Measurements from ENCODE around the gene IGF2BP3.

IGF2BP3 gene

GRCh38 chr7:23294549-23295400 lies 175.5 kb downstream of the IGF2BP3 start:
- no peak for DNase-seq (ENCODE audit: low spot score)

GRCh38 chr7:23293500-23294073 lies 176.7 kb downstream of the IGF2BP3 start:
- DNase-seq (ENCODE audit: low spot score): no peak

DNA sequence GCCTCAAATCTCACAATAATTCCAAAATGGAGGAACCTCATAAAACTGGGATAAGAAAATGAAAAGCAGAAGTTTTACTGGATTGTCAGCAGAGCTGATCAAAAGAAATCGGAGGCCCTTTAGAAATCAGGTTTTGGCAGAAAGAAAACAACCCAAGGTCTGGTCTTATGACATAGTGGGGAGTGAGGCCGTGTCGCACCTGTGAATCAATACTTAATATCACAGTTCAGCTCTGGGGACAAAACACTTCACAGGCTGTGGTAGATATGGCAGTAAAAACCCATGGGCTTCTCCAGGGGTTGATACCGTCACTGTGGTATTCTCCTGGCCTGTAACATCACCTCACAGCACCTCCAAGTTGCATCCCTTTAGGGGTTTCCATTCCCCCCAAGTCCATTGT lies 177.7 kb downstream of the IGF2BP3 start:
- DNase-seq (ENCODE audit: low spot score): no peak

- DNase-seq (ENCODE audit: low spot score): no peak
Observed at GRCh38 chr7:23291957-23292560, 178.2 kb downstream of the IGF2BP3 start.

GRCh38 chr7:23290993-23291392 lies 179.3 kb downstream of the IGF2BP3 start:
- DNase-seq (ENCODE audit: low spot score): no peak

GRCh38 chr7:23287612-23288011 lies 182.7 kb downstream of the IGF2BP3 start:
- DNase-seq (ENCODE audit: low spot score): no peak

DNA sequence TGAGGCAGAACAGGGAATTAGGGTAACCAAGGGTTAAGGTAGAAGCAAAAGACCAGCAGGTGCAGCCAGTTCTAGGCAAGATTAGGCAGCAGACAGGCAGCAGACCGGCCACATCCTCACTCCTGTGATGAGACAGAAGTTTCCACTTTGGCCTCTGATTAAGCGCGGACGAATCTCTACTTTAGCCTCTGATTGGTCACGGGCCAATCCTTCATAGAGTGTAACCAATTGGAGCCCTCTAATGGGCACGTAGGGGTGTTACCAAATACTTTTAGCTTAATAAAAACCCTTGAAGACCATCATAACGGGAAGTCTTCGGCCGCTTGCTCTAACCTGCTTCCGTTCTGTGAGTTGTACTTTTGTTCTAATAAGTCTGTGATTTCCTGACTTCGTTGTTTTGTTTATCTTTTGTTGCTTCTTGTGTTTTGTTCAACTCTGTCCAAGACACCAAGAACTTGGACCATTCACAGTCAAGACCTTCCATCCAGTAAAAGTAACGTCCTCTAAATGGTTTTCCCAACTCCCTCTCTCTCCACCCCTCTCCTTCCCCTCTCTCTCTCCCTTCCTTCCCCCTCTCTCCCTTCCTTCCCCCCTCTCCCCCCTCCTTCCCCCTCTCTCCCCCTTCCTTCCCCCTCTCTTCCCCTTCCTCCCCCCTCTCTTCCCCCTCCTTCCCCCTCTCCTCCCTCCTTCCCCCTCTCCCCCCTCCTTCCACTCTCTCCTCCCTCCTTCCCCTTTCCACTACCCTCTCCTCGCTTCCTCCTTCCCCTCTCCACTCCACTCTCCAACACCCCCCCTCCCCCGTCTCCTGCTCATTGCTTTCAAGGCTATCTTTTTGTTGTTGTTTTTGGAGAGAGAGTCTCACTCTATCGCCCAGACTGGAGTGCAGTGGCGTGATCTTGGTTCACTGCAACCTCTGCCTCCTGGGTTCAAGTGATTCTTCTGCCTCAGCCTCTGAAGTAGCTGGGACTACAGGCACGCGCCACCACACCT lies 184.3 kb downstream of the IGF2BP3 start:
- DNase-seq (ENCODE audit: low spot score): no peak

DNA sequence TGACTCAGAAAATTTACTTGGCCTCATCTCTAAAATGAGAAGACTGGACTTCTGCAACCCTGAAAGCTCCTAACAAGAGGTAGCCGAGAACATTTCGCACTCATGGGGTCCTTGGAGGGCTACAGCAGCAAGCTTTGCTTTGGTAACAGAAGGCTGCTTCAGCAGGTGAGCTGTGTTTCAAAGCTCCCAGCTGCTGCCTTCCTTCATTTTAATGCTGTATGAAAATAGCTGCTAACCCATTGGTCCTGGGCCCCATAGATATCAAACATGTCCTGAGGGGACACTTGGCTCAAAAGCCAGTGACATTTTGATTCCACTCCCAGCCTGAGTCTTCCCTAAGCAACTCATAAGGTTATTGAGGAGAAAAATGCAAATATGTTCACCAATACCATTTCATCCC lies 185.4 kb downstream of the IGF2BP3 start:
- no peak for DNase-seq (ENCODE audit: low spot score)

GRCh38 chr7:23283086-23283485 lies 187.2 kb downstream of the IGF2BP3 start:
- no peak for DNase-seq (ENCODE audit: low spot score)

- no peak for DNase-seq (ENCODE audit: low spot score)
Observed at GRCh38 chr7:23279819-23280525, 190.3 kb downstream of the IGF2BP3 start.

DNA sequence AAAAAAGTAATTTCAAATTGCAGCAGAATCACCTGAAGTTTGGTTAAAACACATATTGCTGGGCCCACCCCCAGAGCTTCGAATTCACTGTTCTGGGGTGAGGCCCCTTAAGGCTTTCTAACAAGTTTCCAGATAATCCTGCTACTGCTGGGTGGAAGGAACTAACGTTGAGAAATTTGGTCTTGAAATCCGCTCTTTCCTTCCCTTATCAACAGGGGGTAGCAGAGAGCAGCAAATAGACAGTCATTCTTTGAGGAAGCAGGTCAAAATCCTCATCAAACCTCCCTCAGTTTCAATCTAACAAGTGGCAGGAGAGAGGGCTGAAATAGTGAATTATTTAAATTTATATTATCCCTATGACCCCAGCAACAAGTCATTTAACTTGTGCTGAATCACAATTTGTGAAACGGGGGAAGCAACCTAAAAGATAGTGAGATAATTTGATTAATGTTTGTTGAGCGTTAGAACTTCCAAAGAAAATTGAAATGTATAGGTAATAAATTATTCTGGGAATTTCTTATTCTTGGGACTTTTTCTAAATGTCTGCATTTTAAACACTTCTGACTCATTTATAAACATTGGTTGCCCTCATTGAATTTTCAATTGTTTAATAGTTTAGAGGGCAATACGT lies 192.8 kb downstream of the IGF2BP3 start:
- peak; percentile 76 for DNase-seq (ENCODE audit: low spot score)

DNA sequence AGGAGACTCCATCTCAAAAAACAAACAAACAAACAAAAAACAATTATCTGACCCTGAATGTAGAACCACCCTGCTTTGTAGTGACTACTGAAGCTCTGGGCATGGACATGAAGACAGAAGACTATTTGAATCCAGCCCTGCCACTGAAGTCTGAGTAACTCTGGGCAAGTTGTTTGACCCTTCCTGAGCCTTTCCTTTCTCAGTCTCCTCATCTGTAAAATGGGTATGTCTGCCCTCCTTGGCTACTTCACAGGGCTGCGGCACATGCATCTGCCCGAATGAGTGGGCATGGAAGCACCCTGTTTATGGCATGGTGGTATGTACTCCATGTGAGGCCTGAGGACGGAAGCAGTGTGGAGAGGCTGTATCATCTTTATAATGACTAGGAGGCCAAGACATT lies 193.3 kb downstream of the IGF2BP3 start:
- DNase-seq (ENCODE audit: low spot score): no peak

- DNase-seq (ENCODE audit: low spot score): no peak
Observed at GRCh38 chr7:23276376-23276775, 193.9 kb downstream of the IGF2BP3 start.

GRCh38 chr7:23275912-23276311 lies 194.4 kb downstream of the IGF2BP3 start:
- no peak for DNase-seq (ENCODE audit: low spot score)

- DNase-seq (ENCODE audit: low spot score): peak; percentile 95
Observed at GRCh38 chr7:23273141-23273599, 197.1 kb downstream of the IGF2BP3 start.

DNA sequence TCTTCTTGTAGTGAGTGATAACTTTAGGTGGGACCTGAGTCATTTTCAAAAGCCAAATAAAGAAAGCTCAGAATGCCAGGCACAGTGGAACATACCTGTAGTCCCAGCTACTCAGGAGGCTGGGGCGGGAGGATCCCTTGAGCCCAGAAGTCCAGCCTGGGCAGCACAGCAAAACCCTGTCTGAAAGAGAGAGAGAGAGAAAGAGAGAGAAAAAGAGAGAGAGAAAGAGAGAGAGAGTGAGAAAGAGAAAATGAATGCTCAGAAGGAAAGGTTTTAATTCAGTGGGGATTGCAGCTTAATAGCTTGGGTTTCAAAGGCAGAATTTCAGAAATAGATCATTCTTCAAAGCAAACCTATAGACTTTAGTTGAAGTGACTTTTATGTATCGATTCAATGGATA lies 198.0 kb downstream of the IGF2BP3 start:
- DNase-seq (ENCODE audit: low spot score): no peak

- DNase-seq (ENCODE audit: low spot score): no peak
Observed at GRCh38 chr7:23268746-23269145, 201.5 kb downstream of the IGF2BP3 start.

- DNase-seq (ENCODE audit: low spot score): no peak
Observed at GRCh38 chr7:23268167-23268566, 202.1 kb downstream of the IGF2BP3 start.

GRCh38 chr7:23267357-23267756 lies 202.9 kb downstream of the IGF2BP3 start:
- DNase-seq (ENCODE audit: low spot score): no peak

DNA sequence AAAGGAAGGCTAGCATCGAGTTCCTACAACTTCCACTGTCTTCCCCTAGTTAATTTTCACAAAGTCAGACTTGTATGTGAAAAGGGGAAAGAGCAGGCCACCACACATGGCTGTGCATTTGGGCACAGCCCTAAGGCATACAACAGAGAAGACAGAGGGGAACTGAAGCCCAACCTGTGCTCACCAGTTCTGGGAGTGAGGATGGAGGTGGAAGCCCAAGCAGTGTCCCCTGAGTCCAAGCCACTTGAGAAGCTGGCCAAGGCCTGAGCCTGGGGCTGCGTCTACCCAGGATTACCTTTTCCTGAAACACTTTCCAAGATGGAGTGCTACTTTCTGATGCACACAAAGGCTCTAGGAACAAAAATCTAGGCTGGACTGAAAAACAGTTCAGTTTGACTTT lies 203.4 kb downstream of the IGF2BP3 start:
- no peak for DNase-seq (ENCODE audit: low spot score)

DNA sequence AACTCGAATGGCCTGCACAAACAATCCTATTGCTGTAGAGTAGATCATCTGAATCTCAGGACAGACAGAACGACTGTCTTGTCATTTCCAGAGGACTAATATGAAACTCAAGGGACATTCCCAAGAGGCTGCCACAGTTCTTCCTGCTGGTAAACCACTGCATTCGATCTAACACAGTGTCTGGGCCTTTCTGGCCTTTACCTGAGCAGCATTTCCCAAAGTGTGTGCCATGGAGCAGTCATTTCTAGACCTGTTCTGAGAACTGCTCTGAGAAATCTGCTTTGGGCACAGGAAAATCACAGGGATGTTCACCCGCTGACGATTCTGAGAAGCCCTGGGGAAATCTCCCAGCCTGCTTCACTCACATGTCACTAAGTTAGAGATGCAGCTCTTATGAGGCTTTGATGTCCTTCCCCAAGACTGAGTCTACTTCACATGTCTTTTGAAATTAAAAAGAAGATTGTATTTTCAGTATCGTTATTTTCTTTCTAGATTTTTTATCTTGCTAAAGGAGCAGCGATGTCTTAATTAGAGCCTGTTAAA lies 205.3 kb downstream of the IGF2BP3 start:
- DNase-seq (ENCODE audit: low spot score): peak; percentile 36
